GM23338 (cell line): ENCODE results near the gene RAC3.

ENCODE experiments used
- CREB1 ChIP-seq: fragments of 250-450 bp; sonication (Bioruptor Pico); IDR thresholded peaks from 2 replicates; pipeline ENCODE4 v1.5.0; 2020; ENCODE audit warnings: low read depth, mild to moderate bottlenecking, moderate library complexity
- EZH2 ChIP-seq: fragments of 200-600 bp; sonication (generic); IDR thresholded peaks from one replicate; pipeline ENCODE4 v1.8.0; 2017; ENCODE audit warnings: antibody characterized with exemption, mild to moderate bottlenecking, low read depth; ENCODE audit not compliant: unreplicated experiment
- EZH2phosphoT487 ChIP-seq: fragments of 200-600 bp; sonication (generic); IDR thresholded peaks from one replicate; pipeline ENCODE4 v1.8.1; 2018; ENCODE audit warnings: antibody characterized with exemption; ENCODE audit not compliant: unreplicated experiment
- JUNB ChIP-seq: IDR thresholded peaks from one replicate; pipeline ENCODE4 v1.6.1; 2016; ENCODE audit warnings: antibody characterized with exemption; ENCODE audit not compliant: unreplicated experiment
- POLR2AphosphoS5 ChIP-seq: IDR thresholded peaks from 2 replicates; pipeline ENCODE4 v1.6.1; 2016; ENCODE audit warnings: antibody characterized with exemption, low read depth
- STAT1 ChIP-seq: IDR thresholded peaks from one replicate; pipeline ENCODE4 v1.6.1; 2016; ENCODE audit warnings: antibody characterized with exemption; ENCODE audit not compliant: unreplicated experiment
- TF ChIP-seq, protein P1 (sequence below), 2 experiments: fragments of 200-600 bp in 1 of 2; sonication (generic) in 1 of 2; conservative IDR thresholded peaks; 2 replicates each; pipeline versions ENCODE4 v1.5.1 to v1.6.1; 2016 to 2017; ENCODE audit warnings: antibody characterized with exemption in 2 of 2, low read depth in 2 of 2, mild to moderate bottlenecking in 2 of 2, moderate library complexity in 1 of 2
- TF ChIP-seq, protein P2 (sequence below): IDR thresholded peaks from one replicate; pipeline ENCODE4 v1.6.1; 2018; ENCODE audit warnings: antibody characterized with exemption; ENCODE audit not compliant: unreplicated experiment
- TF ChIP-seq, protein P3 (sequence below): fragments of 250-450 bp; sonication (Bioruptor Pico); IDR thresholded peaks from 2 replicates; pipeline ENCODE4 v1.5.0; 2020; ENCODE audit warnings: mild to moderate bottlenecking, moderate library complexity

DNA sequence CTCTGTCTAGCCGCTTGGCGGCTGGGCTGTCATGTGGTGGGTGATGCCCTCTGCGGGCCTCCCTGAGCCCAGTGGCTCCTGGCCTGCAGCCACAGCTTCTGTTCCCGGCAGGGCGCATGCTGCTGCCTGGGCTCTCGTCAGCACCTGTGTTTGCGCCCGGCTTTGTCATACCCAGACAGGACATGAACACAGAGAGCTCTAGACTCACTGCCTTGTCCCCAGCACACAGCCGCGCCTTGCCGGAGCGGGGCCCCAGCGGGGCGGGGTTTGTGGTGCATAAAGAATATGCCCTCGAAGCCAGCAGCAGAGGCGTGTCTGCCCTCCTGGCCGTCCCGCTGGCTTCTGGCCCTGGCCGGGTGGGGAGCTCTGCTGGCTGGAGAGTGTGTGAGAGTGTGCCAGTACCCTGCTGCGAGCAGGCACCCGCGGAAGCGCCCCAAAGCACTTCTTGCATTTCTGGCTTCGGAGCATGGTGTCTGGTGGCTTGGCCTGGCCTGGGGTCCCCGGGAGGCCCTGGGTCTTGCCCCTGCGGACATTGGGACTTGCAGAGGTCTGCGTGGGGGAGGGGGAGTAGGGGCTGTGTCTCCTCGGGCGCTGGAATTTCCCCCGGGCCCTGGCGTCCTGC lies 39.7 kb upstream of the RAC3 start:
- TF ChIP-seq, protein P1, sequence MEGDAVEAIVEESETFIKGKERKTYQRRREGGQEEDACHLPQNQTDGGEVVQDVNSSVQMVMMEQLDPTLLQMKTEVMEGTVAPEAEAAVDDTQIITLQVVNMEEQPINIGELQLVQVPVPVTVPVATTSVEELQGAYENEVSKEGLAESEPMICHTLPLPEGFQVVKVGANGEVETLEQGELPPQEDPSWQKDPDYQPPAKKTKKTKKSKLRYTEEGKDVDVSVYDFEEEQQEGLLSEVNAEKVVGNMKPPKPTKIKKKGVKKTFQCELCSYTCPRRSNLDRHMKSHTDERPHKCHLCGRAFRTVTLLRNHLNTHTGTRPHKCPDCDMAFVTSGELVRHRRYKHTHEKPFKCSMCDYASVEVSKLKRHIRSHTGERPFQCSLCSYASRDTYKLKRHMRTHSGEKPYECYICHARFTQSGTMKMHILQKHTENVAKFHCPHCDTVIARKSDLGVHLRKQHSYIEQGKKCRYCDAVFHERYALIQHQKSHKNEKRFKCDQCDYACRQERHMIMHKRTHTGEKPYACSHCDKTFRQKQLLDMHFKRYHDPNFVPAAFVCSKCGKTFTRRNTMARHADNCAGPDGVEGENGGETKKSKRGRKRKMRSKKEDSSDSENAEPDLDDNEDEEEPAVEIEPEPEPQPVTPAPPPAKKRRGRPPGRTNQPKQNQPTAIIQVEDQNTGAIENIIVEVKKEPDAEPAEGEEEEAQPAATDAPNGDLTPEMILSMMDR (conservative IDR thresholded peaks at IDR 0.05; ENCODE audit: low read depth in 2 of 2) = no peak
- TF ChIP-seq EZH2 (no peak), POLR2AphosphoS5 (no peak), EZH2phosphoT487 (no peak), JUNB (no peak), CREB1 (no peak), STAT1 (no peak)
- TF ChIP-seq, protein P2, sequence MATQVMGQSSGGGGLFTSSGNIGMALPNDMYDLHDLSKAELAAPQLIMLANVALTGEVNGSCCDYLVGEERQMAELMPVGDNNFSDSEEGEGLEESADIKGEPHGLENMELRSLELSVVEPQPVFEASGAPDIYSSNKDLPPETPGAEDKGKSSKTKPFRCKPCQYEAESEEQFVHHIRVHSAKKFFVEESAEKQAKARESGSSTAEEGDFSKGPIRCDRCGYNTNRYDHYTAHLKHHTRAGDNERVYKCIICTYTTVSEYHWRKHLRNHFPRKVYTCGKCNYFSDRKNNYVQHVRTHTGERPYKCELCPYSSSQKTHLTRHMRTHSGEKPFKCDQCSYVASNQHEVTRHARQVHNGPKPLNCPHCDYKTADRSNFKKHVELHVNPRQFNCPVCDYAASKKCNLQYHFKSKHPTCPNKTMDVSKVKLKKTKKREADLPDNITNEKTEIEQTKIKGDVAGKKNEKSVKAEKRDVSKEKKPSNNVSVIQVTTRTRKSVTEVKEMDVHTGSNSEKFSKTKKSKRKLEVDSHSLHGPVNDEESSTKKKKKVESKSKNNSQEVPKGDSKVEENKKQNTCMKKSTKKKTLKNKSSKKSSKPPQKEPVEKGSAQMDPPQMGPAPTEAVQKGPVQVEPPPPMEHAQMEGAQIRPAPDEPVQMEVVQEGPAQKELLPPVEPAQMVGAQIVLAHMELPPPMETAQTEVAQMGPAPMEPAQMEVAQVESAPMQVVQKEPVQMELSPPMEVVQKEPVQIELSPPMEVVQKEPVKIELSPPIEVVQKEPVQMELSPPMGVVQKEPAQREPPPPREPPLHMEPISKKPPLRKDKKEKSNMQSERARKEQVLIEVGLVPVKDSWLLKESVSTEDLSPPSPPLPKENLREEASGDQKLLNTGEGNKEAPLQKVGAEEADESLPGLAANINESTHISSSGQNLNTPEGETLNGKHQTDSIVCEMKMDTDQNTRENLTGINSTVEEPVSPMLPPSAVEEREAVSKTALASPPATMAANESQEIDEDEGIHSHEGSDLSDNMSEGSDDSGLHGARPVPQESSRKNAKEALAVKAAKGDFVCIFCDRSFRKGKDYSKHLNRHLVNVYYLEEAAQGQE = no peak
- TF ChIP-seq, protein P3, sequence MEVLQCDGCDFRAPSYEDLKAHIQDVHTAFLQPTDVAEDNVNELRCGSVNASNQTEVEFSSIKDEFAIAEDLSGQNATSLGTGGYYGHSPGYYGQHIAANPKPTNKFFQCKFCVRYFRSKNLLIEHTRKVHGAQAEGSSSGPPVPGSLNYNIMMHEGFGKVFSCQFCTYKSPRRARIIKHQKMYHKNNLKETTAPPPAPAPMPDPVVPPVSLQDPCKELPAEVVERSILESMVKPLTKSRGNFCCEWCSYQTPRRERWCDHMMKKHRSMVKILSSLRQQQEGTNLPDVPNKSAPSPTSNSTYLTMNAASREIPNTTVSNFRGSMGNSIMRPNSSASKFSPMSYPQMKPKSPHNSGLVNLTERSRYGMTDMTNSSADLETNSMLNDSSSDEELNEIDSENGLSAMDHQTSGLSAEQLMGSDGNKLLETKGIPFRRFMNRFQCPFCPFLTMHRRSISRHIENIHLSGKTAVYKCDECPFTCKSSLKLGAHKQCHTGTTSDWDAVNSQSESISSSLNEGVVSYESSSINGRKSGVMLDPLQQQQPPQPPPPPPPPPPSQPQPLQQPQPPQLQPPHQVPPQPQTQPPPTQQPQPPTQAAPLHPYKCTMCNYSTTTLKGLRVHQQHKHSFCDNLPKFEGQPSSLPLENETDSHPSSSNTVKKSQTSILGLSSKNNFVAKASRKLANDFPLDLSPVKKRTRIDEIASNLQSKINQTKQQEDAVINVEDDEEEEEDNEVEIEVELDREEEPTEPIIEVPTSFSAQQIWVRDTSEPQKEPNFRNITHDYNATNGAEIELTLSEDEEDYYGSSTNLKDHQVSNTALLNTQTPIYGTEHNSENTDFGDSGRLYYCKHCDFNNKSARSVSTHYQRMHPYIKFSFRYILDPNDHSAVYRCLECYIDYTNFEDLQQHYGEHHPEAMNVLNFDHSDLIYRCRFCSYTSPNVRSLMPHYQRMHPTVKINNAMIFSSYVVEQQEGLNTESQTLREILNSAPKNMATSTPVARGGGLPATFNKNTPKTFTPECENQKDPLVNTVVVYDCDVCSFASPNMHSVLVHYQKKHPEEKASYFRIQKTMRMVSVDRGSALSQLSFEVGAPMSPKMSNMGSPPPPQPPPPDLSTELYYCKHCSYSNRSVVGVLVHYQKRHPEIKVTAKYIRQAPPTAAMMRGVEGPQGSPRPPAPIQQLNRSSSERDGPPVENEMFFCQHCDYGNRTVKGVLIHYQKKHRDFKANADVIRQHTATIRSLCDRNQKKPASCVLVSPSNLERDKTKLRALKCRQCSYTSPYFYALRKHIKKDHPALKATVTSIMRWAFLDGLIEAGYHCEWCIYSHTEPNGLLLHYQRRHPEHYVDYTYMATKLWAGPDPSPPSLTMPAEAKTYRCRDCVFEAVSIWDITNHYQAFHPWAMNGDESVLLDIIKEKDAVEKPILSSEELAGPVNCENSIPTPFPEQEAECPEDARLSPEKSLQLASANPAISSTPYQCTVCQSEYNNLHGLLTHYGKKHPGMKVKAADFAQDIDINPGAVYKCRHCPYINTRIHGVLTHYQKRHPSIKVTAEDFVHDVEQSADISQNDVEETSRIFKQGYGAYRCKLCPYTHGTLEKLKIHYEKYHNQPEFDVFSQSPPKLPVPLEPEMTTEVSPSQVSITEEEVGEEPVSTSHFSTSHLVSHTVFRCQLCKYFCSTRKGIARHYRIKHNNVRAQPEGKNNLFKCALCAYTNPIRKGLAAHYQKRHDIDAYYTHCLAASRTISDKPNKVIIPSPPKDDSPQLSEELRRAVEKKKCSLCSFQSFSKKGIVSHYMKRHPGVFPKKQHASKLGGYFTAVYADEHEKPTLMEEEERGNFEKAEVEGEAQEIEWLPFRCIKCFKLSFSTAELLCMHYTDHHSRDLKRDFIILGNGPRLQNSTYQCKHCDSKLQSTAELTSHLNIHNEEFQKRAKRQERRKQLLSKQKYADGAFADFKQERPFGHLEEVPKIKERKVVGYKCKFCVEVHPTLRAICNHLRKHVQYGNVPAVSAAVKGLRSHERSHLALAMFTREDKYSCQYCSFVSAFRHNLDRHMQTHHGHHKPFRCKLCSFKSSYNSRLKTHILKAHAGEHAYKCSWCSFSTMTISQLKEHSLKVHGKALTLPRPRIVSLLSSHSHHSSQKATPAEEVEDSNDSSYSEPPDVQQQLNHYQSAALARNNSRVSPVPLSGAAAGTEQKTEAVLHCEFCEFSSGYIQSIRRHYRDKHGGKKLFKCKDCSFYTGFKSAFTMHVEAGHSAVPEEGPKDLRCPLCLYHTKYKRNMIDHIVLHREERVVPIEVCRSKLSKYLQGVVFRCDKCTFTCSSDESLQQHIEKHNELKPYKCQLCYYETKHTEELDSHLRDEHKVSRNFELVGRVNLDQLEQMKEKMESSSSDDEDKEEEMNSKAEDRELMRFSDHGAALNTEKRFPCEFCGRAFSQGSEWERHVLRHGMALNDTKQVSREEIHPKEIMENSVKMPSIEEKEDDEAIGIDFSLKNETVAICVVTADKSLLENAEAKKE = no peak
